ENCODE data around the gene HOXA7.

Gene HOXA7

GRCh38 chr7:27157702-27158431 lies 1.4 kb upstream of the HOXA7 start:
- no peak for DNase-seq

- no peak for DNase-seq
Measured at GRCh38 chr7:27156916-27157701, 634 bp upstream of the HOXA7 start.

GRCh38 chr7:27155816-27156507 lies 513 bp downstream of the HOXA7 start:
- no peak for DNase-seq

GRCh38 chr7:27154901-27155815 lies 1.3 kb downstream of the HOXA7 start:
- DNase-seq: no peak

GRCh38 chr7:27154369-27154768 lies 2.1 kb downstream of the HOXA7 start:
- DNase-seq: no peak

- no peak for DNase-seq
Measured at GRCh38 chr7:27153526-27153925, 2.9 kb downstream of the HOXA7 start.

- DNase-seq: no peak
Measured at GRCh38 chr7:27152816-27153442, 3.5 kb downstream of the HOXA7 start.

GRCh38 chr7:27151931-27152815 lies 4.3 kb downstream of the HOXA7 start, which contains the start of gene HOXA3:
TSS of gene HOXA3 (minus strand) at chr7:27152583. CDS start at chr7:27110640, 41,943 bp downstream.
- no peak for DNase-seq

- no peak for DNase-seq
Measured at GRCh38 chr7:27151341-27151930, 5.0 kb downstream of the HOXA7 start.

- DNase-seq: peak; percentile 32
Measured at GRCh38 chr7:27150568-27151340, 5.7 kb downstream of the HOXA7 start.

- no peak for DNase-seq
Measured at GRCh38 chr7:27149842-27150567, 6.5 kb downstream of the HOXA7 start.

- no peak for DNase-seq
Measured at GRCh38 chr7:27148756-27149641, 7.5 kb downstream of the HOXA7 start.

- no peak for DNase-seq
Measured at GRCh38 chr7:27148031-27148755, 8.3 kb downstream of the HOXA7 start.

GRCh38 chr7:27147199-27148030 lies 9.1 kb downstream of the HOXA7 start, which contains the start of gene HOXA6:
TSS of gene HOXA6 (minus strand) at chr7:27147774. CDS start at chr7:27147749, 25 bp downstream.
- DNase-seq: no peak

GRCh38 chr7:27146491-27147198 lies 9.8 kb downstream of the HOXA7 start:
- no peak for DNase-seq

Data from midbrain (tissue), 1 donor.